Right forelimb (tissue), 1 donor: ENCODE results near the gene PNPLA5.
A peak's percentile ranks its signal among the peaks of the same experiment; 100 is the strongest.
"Not testable (repeated sequence)": the region's sequence is repeated elsewhere in the genome, so short reads cannot be mapped to it uniquely, and the experiment has no call there.

Experiments used
- DNase-seq: peaks from one replicate; pipeline ENCODE4 v3.0.0-alpha.2; 2018

PNPLA5 gene

GRCh38 chr22:43879901-43880540, 11.8 kb downstream of the PNPLA5 start:
- DNase-seq: peak; percentile 11

- DNase-seq: peak; percentile 32
Observed at GRCh38 chr22:43878831-43879550, 12.8 kb downstream of the PNPLA5 start.

DNA sequence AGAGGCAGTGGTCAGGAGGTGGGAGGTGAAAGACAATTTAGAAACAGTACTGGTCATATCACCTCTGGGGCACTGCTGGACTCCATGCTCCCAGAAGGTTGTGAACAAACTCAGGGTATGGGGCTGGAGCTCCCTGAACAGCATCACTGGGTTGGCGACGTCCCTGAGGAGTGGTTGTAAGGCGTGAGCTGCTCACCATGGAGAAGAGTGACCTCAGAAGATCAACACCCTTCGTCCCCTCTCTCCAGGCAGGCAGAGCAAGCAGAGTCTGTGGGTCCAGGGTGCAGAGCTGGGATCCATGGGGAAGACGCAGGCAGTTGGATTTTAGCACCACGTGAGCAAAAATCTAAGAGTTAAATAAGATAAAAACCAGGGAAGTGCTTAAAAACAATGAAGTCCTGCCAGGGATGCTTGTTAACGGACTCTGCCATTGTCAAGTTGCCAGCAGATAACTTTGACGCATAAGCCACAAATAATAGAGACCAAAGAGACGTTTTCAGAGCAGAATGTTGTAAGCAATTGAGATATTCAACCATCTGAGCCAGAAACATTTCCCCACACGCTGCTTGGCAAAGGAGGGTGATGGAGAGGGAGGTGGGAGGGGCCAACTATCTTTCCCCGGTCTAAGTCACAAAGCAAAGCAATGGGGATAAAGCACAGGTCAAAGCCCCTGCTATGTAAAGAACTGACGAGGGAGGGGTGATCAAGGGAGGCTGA, 13.6 kb downstream of the PNPLA5 start:
- no peak for DNase-seq

- DNase-seq: peak; percentile 13
Observed at GRCh38 chr22:43876866-43877509, 14.8 kb downstream of the PNPLA5 start.

DNA sequence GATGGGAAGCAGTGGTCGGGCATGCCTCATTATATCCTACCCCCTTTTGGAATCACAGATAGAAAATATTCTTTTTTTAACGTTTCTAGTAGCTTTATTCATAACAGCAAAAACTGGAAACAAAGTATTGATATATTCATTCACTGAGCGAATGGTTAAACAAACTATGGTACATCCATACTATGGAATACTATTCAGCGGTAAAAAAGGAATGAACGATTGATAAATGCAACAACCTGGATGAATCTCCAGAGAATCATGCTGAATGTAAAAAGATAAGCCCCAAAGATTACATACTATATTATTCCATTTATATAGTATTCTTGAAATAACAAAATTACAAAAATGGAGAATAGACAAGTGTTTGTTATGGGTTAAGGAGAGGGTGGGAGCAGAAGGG, 22.0 kb downstream of the PNPLA5 start:
- no peak for DNase-seq

DNA sequence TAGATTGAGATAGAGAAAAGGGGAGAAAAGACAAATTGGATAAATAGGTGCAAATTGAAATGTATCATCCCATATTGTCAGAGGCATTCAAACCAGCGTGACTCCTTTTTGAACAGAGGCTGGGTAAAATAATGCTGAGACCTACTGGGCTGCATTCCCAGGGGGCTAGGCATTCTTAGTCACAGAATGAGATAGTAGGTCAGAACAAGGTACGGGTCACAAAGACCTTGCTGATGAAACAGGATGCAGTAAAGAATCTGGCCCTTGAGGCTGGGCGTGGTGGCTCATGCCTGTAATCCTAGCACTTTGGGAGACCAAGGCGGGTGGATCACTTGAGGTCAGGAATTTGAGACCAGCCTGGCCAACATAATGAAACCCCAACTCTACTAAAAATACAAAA, 22.8 kb downstream of the PNPLA5 start:
- not testable (repeated sequence) for DNase-seq

- DNase-seq: peak; percentile 85
Observed at GRCh38 chr22:43867839-43868635, 23.8 kb downstream of the PNPLA5 start.

DNA sequence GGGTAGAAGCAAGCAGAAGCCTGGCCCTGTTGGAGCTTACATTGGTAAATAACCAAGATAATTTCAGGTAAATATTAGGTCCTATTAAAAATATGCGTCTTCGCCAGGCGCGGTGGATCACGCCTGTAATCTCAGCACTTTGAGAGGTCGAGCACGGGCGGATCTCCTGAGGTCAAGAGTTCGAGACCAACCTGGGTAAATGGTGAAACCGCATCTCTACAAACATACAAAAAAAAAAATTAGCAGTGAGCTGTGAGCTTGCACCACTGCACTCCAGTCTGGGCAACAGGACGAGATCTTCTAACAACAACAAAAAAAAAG, 29.0 kb downstream of the PNPLA5 start:
- no peak for DNase-seq

DNA sequence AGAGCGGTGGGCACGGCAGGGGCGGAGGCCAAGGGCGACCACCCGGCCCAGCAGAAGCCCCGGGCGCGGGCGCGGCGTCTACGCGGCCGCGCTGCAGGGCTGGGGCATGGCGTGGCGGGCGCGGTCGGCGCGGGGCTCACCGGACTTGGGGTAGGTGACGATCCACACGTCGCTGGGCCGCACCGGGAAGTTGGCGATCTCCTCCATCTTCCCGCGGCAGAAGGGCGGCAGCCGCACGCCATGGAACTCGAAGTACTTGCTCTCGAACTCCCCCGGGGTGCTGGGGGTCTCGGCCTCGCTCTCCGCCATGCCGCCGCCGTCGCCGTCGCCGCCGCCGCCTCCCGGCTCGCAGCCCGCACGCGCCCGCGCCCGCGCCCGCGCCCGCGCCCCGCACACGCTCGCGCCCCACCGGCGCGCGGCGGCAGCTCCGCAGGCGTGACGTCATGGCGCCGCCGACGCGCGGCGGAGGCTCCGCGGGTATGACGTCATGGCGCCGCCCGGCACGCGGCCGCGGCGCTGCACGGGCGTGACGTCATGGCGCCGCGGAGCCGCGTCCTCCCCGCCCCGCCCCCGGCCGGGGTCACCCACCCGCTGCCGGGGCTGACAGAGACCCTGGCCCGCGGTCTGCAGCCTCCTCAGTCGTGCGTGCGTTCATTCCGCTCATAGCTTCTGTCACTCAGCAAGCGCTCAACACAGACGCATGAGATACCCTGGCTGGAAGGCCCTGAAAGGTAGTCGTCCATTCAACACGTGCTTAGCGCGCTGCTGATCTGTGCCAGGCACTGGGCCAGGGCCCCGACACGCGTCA, 29.5 kb downstream of the PNPLA5 start, which contains the start of gene SULT4A1:
Gene SULT4A1, minus strand, starts transcription at position 440 of the 808 bp plus-strand sequence. Its CDS starts 131 bp downstream, at position 309.
- DNase-seq: peak; percentile 52

DNA sequence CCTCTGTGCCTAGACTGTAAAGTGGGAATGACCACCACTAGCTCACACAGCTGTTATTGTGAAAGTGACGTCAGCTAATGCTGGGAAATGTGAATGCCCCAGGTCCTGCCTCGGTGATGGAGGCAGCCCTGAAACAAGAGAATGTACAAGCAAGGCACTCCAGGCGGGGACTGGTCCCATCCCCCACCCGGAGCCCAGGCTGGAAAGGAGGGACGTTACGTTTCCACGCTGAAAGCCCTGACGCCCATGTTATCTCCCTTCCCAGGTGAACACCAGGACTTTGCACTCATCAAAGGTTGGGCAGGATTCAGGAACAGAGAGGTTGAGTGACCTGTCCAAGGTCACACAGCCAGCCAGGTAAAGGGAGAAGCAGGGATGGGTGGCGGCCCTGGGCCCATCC, 30.3 kb downstream of the PNPLA5 start:
- DNase-seq: no peak

- DNase-seq: no peak
Observed at GRCh38 chr22:43860831-43861230, 31.0 kb downstream of the PNPLA5 start.

DNA sequence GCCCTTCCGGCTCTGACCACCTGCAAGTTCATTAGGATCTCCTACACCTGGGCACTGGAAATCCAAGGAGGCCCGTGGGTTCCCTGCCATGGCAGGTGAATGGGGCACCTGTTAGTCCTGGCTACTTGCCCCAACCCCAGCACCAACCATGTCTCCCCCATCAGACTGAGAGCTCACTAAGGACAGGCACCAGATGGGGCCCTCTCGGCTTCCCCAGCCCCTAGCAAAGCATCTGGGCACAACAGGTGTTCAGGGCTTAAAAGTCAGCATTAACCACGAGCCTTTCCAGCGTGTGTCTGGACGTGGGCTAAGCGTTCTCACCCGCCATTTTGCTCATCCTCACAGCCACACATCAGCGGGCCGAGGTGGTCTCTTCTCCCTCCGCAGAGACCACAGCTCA, 31.7 kb downstream of the PNPLA5 start:
- DNase-seq: no peak

- no peak for DNase-seq
Observed at GRCh38 chr22:43859621-43860020, 32.2 kb downstream of the PNPLA5 start.

GRCh38 chr22:43859176-43859575, 32.6 kb downstream of the PNPLA5 start:
- no peak for DNase-seq

DNA sequence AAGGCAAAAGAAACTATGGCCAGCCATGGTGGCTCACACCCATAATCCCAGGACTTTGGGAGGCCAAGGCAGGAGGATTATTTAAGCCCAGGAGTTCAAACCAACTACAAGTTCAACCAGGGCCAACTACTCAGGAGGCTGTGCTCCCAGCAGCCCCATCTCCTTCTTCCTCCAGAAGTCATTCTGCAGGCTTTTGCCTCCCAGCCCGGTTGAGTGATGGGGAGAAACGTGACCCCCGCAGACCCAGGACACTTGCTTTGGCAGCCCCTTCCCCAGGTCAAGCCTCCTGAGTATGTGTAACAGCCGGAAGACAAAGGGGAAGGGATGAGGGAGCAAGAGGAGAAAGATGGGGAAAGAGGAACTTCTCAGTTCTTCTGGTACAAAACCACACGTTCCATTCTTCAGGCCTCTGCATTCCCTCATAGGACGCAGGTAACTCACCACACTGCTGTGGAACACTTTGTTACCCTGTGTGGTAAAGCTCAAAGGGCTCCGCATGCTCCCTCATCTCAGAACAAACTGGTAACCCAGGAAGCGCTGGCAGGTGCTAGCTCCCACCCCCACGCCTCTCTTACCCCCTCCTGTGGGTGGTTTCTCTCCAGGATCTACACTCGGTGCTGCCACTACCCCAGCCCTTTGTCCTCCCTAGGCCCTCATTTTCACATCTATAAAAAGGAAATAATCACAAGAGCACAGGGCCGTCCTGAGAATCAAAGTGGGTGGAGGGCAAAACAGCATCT, 33.5 kb downstream of the PNPLA5 start:
- no peak for DNase-seq

DNA sequence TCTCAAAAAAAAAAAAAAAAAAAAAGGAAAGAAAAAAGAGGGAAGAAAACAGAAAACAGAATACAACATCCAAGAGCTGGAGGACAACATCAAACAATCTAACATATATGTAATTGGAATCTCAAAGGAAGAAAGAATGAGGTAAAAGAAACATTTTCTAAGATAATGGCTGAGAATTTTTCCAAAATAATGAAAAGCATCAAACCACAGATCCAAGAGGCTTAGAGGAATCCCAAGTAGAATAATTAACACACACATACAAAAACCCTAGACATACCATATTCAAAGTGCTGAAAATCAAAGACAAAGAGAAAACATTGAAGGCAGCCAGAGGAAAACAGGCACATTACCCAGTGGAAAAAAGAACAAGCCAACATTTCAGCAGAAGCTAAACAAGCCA, 34.4 kb downstream of the PNPLA5 start:
- DNase-seq: no peak

GRCh38 chr22:43855431-43855830, 36.4 kb downstream of the PNPLA5 start:
- DNase-seq: no peak

DNA sequence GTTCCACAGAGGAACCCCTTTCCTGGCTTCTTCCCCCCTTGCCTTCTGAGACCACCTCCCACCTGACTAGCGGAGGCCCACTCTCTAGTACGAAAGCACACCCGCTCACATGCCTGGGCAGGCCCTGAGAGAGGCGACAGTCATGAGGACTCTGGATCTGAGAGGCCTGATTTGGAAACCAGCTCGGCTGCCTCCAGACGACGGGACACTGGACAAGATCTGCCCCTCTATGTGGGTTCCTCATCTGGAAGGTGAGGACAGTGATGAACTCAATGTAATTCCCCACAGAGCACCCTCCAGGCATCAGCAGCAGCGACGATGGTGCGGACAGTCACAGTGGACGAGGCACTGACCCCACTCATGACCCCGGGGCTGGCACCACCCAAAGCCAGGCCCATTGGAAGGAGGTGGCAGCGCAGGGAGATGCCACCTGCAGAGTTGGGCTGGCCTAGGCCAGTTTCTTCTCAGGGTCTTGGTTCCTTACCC, 37.0 kb downstream of the PNPLA5 start:
- DNase-seq: no peak

- DNase-seq: no peak
Observed at GRCh38 chr22:43854121-43854785, 37.6 kb downstream of the PNPLA5 start.

GRCh38 chr22:43853328-43853931, 38.4 kb downstream of the PNPLA5 start:
- no peak for DNase-seq
